ENCODE measurements around the gene LMO2. TPM values are rescaled to one million over a fixed set of nuclear protein-coding genes. Genes with fewer than 3 reads are reported as not detected.

LMO2 gene
- total RNA-seq, 6 experiments from 2014 or later, result 3.6 to 7.6 (median 4.9) TPM

- WGBS (ENCODE audit: insufficient coverage, low coverage, low lambda C conversion rate, missing lambda C conversion rate), result 58% methylated on average over 6 of the region's 6 CpGs
- Histone ChIP-seq H3K27me3 (no peaks in the 10 kb centered on the region), H3K9me3 (no peaks in the 10 kb centered on the region), H3K36me3 (no peaks in the 10 kb centered on the region), H3K4me3 (no peak overlapping the region), H3K4me1 (no peaks in the 10 kb centered on the region), H3K27ac (no peak overlapping the region)
- ATAC-seq, result no peak
- no peak for DNase-seq
- intact Hi-C loops (cut with DNase I), result no loop called here
- TF ChIP-seq, protein P1, sequence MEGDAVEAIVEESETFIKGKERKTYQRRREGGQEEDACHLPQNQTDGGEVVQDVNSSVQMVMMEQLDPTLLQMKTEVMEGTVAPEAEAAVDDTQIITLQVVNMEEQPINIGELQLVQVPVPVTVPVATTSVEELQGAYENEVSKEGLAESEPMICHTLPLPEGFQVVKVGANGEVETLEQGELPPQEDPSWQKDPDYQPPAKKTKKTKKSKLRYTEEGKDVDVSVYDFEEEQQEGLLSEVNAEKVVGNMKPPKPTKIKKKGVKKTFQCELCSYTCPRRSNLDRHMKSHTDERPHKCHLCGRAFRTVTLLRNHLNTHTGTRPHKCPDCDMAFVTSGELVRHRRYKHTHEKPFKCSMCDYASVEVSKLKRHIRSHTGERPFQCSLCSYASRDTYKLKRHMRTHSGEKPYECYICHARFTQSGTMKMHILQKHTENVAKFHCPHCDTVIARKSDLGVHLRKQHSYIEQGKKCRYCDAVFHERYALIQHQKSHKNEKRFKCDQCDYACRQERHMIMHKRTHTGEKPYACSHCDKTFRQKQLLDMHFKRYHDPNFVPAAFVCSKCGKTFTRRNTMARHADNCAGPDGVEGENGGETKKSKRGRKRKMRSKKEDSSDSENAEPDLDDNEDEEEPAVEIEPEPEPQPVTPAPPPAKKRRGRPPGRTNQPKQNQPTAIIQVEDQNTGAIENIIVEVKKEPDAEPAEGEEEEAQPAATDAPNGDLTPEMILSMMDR (IDR thresholded peaks at IDR 0.05), result no peak
- TF ChIP-seq POLR2A (IDR thresholded peaks at IDR 0.05), result no peak
Observed at GRCh38 chr11:33848717-33849390, 43.0 kb downstream of the LMO2 start.

DNA sequence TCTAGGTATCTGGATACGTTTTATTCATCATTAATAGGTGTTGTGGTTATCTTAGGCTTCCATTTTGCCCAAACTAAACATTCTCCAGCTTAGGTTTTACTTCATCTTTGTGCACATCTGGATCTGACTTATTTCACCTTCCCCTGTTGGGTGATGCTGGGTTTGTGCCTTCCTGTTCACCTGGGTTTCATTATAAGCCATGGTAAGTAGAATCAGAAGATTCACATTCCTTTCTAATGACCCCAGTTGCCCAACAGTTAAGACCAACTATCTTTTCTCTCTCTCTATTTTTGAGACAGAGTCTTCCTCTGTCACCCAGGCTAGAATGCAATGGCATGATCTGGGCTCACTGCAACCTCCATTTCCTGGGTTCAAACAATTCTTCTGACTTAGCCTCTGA, 44.6 kb downstream of the LMO2 start:
- no peaks in the 10 kb centered on the region for H3K36me3 ChIP-seq
- H3K4me3 ChIP-seq, result no peak overlapping the region
- no peaks in the 10 kb centered on the region for H3K27me3 ChIP-seq
- 36% methylated on average over 1 of the region's 1 CpG for WGBS (ENCODE audit: insufficient coverage, low coverage, low lambda C conversion rate, missing lambda C conversion rate)
- DNase-seq (no peak), ATAC-seq (no peak)
- no peak for TF ChIP-seq POLR2A (IDR thresholded peaks at IDR 0.05)
- TF ChIP-seq, protein P1 (IDR thresholded peaks at IDR 0.05), result no peak
- intact Hi-C loops (cut with DNase I), result no loop called here
- no peaks in the 10 kb centered on the region for H3K4me1 ChIP-seq
- H3K27ac ChIP-seq, result no peak overlapping the region
- no peaks in the 10 kb centered on the region for H3K9me3 ChIP-seq

- no peaks in the 10 kb centered on the region for H3K9me3 ChIP-seq
- no CpG with 5 or more reads among the region's 6 CpGs for WGBS (ENCODE audit: insufficient coverage, low coverage, low lambda C conversion rate, missing lambda C conversion rate)
- no peaks in the 10 kb centered on the region for H3K36me3 ChIP-seq
- DNase-seq (no peak), ATAC-seq (no peak)
- H3K27me3 ChIP-seq, result no peaks in the 10 kb centered on the region
- intact Hi-C loops (cut with DNase I), result no loop called here
- H3K27ac ChIP-seq, result no peak overlapping the region
- no peak overlapping the region for H3K4me3 ChIP-seq
- no peaks in the 10 kb centered on the region for H3K4me1 ChIP-seq
- TF ChIP-seq, protein P1 (IDR thresholded peaks at IDR 0.05), result no peak
- TF ChIP-seq POLR2A (IDR thresholded peaks at IDR 0.05), result no peak
Observed at GRCh38 chr11:33844236-33844635, 47.6 kb downstream of the LMO2 start.

GRCh38 chr11:33843018-33843417, 48.9 kb downstream of the LMO2 start:
- TF ChIP-seq, protein P1 (IDR thresholded peaks at IDR 0.05), result no peak
- no peak for TF ChIP-seq POLR2A (IDR thresholded peaks at IDR 0.05)
- H3K27me3 ChIP-seq, result no peaks in the 10 kb centered on the region
- no peak overlapping the region for H3K27ac ChIP-seq
- H3K36me3 ChIP-seq, result no peaks in the 10 kb centered on the region
- H3K9me3 ChIP-seq, result no peaks in the 10 kb centered on the region
- ATAC-seq (no peak), DNase-seq (no peak)
- no peak overlapping the region for H3K4me3 ChIP-seq
- intact Hi-C loops (cut with DNase I), result no loop called here
- no peaks in the 10 kb centered on the region for H3K4me1 ChIP-seq
- 59% methylated on average over 4 of the region's 4 CpGs for WGBS (ENCODE audit: insufficient coverage, low coverage, low lambda C conversion rate, missing lambda C conversion rate)

Data from right lobe of liver (tissue), 6 donors.